HepG2 (cell line): ENCODE measurements around the gene METAP1.

Source experiments
- ATF1 ChIP-seq: IDR thresholded peaks from 2 replicates; pipeline ENCODE4 v1.6.1; 2016; ENCODE audit warnings: mild to moderate bottlenecking, control low read depth
- CHD4 ChIP-seq: fragments of 200-600 bp; sonication (generic); IDR thresholded peaks from 2 replicates; pipeline ENCODE4 v1.7.0; 2017; ENCODE audit warnings: mild to moderate bottlenecking, low read length, borderline replicate concordance
- EZH2 ChIP-seq: conservative IDR thresholded peaks from 2 replicates; pipeline ENCODE4 v1.6.1; 2012; ENCODE audit warnings: mild to moderate bottlenecking, low read depth, low read length, moderate library complexity
- GABPA ChIP-seq, 2 experiments: IDR thresholded peaks; 2 replicates each; pipeline ENCODE4 v1.6.1; 2011 to 2016; ENCODE audit warnings: low read depth in 2 of 2, low read length in 1 of 2, missing biosample characterization in 1 of 2, missing genetic modification characterization in 1 of 2
- PCBP1 ChIP-seq: fragments of 200-400 bp; formaldehyde crosslinking; IDR thresholded peaks from 2 replicates; pipeline ENCODE4 v1.6.1; 2017; ENCODE audit warnings: mild to moderate bottlenecking, low read depth, low read length, borderline replicate concordance
- POLR2AphosphoS5 ChIP-seq: IDR thresholded peaks from 2 replicates; pipeline ENCODE4 v1.6.1; 2012; ENCODE audit warnings: low read depth, low read length
- TF ChIP-seq, protein P1 (sequence below): sonication (generic); formaldehyde crosslinking; IDR thresholded peaks from 2 replicates; pipeline ENCODE4 v1.5.0; 2020; ENCODE audit warnings: mild to moderate bottlenecking, missing genetic modification reagents, moderate library complexity
- TF ChIP-seq, protein P2 (sequence below): sonication (generic); formaldehyde crosslinking; IDR thresholded peaks from 2 replicates; pipeline ENCODE4 v1.5.1; 2020; ENCODE audit warnings: missing genetic modification reagents, mild to moderate bottlenecking, borderline replicate concordance
- TF ChIP-seq, protein P3 (sequence below): sonication (generic); formaldehyde crosslinking; IDR thresholded peaks from 2 replicates; pipeline ENCODE4 v1.8.0; 2022; ENCODE audit warnings: mild to moderate bottlenecking, missing genetic modification reagents, borderline replicate concordance

DNA sequence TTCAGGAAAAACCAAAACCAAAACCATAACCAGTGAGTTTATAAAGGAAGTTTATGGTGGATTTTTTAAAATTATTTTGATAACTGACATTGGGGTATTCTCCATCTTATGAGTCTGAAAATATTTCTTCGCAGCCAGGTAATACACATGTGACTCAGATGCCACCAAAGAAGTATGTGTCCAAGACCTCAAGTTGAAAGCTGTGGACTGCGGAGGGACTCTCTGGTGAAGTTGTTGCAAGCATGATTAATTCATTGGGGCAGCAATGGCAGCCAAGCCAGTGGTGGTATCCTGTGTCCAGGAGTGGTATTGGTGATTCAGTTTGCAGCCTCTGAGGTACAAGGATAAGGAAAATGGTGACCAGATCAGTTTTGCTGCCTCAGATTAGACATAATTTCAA lies 107.1 kb downstream of the METAP1 start:
- TF ChIP-seq PCBP1 (no peak), EZH2 (no peak), CHD4 (no peak), GABPA (IDR thresholded peaks at IDR 0.05; ENCODE audit: low read depth, low read length) (no peak), GABPA (CRISPR knock-in tag; IDR thresholded peaks at IDR 0.05; ENCODE audit: low read depth) (no peak), ATF1 (CRISPR knock-in tag) (no peak), POLR2AphosphoS5 (no peak)
- TF ChIP-seq, protein P1, sequence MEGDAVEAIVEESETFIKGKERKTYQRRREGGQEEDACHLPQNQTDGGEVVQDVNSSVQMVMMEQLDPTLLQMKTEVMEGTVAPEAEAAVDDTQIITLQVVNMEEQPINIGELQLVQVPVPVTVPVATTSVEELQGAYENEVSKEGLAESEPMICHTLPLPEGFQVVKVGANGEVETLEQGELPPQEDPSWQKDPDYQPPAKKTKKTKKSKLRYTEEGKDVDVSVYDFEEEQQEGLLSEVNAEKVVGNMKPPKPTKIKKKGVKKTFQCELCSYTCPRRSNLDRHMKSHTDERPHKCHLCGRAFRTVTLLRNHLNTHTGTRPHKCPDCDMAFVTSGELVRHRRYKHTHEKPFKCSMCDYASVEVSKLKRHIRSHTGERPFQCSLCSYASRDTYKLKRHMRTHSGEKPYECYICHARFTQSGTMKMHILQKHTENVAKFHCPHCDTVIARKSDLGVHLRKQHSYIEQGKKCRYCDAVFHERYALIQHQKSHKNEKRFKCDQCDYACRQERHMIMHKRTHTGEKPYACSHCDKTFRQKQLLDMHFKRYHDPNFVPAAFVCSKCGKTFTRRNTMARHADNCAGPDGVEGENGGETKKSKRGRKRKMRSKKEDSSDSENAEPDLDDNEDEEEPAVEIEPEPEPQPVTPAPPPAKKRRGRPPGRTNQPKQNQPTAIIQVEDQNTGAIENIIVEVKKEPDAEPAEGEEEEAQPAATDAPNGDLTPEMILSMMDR (CRISPR knock-in tag), result no peak
- TF ChIP-seq, protein P2, sequence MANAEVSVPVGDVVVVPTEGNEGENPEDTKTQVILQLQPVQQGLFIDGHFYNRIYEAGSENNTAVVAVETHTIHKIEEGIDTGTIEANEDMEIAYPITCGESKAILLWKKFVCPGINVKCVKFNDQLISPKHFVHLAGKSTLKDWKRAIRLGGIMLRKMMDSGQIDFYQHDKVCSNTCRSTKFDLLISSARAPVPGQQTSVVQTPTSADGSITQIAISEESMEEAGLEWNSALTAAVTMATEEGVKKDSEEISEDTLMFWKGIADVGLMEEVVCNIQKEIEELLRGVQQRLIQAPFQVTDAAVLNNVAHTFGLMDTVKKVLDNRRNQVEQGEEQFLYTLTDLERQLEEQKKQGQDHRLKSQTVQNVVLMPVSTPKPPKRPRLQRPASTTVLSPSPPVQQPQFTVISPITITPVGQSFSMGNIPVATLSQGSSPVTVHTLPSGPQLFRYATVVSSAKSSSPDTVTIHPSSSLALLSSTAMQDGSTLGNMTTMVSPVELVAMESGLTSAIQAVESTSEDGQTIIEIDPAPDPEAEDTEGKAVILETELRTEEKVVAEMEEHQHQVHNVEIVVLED, result no peak
- TF ChIP-seq, protein P3, sequence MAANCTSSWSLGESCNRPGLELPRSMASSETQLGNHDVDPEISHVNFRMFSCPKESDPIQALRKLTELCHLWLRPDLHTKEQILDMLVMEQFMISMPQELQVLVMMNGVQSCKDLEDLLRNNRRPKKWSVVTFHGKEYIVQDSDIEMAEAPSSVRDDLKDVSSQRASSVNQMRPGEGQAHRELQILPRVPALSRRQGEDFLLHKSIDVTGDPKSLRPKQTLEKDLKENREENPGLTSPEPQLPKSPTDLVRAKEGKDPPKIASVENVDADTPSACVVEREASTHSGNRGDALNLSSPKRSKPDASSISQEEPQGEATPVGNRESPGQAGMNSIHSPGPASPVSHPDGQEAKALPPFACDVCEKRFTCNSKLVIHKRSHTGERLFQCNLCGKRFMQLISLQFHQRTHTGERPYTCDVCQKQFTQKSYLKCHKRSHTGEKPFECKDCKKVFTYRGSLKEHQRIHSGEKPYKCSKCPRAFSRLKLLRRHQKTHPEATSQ (CRISPR knock-in tag), result no peak
